Rectal smooth muscle tissue (tissue), 1 donor: ENCODE data around the gene GRIA1.

Experiments
- H3K27ac ChIP-seq: one replicate; pipeline ENCODE4 v1.7.0; 2013; ENCODE audit warnings: low read depth, low read length, inconsistent platforms
- H3K27me3 ChIP-seq: one replicate; pipeline ENCODE4 v1.7.0; 2013; ENCODE audit warnings: low read length; ENCODE audit not compliant: control insufficient read depth, insufficient read depth
- H3K36me3 ChIP-seq: one replicate; pipeline ENCODE4 v1.7.0; 2013; ENCODE audit warnings: low read length; ENCODE audit not compliant: control insufficient read depth, insufficient read depth
- H3K4me1 ChIP-seq: one replicate; pipeline ENCODE4 v1.7.0; 2013; ENCODE audit warnings: low read length; ENCODE audit not compliant: control insufficient read depth, insufficient read depth
- H3K4me3 ChIP-seq: one replicate; pipeline ENCODE4 v1.7.0; 2013; ENCODE audit warnings: low read length
- H3K9ac ChIP-seq: one replicate; pipeline ENCODE4 v1.7.0; 2013; ENCODE audit warnings: low read length

The GRIA1 gene

DNA sequence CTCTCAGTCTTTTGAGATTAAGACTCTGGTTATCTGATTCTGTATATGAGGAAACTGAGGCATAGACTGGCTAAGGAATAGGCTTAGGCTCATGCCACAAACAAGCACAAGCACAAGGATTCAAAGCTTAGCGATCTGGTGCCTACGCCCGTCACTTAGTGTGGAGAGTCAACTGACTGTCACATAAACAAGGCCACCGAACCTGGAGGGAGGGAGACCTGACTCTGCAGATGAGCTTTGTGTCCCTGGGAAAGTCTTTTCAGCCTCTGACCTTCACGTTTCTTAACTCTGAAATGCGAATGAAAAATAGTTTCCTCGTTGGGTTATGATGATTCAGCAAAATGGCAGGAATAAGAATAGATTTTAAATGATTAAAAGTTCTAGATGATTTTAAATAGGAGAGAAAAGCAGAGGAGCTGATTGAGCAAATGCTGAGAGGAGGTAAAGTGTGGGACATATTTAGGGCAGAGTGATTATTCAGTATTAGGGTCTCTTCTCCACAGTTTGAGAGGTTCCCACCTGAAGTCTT, 135.4 kb downstream of the GRIA1 start:
- H3K4me1 ChIP-seq, result no peaks in the 10 kb centered on the region
- H3K27ac ChIP-seq, result no peak overlapping the region
- no peaks in the 10 kb centered on the region for H3K27me3 ChIP-seq
- no peaks in the 10 kb centered on the region for H3K36me3 ChIP-seq
- no peak overlapping the region for H3K4me3 ChIP-seq
- H3K9ac ChIP-seq, result no peak overlapping the region

DNA sequence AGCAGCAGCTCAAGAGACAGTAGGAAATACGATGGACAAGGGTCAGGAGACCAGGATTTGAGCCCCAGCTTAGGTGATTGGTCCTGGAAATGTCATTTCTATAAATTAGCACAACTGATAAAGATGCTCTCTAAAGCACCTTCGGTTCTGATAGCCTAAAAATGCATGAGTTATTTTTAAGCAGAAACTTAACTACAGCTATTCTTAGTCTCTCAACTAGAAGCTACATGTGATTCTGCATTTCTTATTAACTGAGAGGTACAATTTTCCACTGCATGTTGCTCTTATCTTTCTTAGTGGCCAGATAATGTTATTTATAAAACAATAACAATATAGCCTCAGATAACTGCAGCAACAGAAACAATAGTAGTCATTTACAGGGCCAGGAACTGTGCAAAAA, 136.4 kb downstream of the GRIA1 start:
- no peak overlapping the region for H3K27ac ChIP-seq
- no peaks in the 10 kb centered on the region for H3K27me3 ChIP-seq
- no peak overlapping the region for H3K4me3 ChIP-seq
- no peaks in the 10 kb centered on the region for H3K36me3 ChIP-seq
- H3K9ac ChIP-seq, result no peak overlapping the region
- H3K4me1 ChIP-seq, result no peaks in the 10 kb centered on the region

DNA sequence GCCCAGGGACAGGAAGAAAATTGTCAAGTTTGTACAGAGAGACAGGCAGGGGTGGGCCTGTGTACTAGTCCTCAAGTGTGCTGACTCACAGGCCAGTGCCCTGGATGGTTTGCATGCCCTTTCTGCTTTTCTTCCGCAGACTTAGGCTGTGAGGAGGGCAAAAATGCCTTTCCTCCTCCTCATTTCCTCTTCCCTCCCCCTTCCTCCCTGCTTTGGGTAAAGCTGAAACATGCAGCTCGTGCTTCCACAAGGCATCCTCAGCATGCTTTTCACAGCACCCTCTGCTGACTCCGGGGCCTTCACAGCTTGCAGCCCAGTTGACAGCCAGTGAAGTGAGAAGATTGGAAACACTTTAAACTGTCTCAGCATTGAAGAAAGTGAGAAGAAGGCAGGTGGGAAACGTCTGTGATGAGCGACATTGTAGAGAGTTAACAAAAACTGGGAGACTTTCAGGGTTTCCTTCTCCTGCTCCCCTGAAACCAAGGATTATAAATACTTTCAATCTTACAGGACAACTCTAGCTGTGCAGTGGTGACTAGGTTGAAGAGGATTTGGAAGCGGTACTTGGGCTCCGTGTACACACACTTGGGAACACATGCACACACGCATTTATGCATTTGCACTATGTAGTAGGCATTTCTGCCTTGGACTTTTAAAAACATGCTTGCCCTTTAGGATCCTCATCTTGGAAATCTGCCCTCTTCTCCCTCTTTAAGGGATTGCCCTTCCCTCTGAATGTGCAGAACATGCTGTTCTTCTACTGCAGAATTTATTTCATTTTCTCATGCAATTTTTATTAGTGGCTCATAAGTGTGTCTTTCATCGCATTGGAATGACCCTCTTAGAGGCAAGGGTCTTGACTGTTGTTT, 138.8 kb downstream of the GRIA1 start:
- no peak overlapping the region for H3K9ac ChIP-seq
- no peaks in the 10 kb centered on the region for H3K36me3 ChIP-seq
- no peaks in the 10 kb centered on the region for H3K27me3 ChIP-seq
- no peaks in the 10 kb centered on the region for H3K4me1 ChIP-seq
- H3K4me3 ChIP-seq, result no peak overlapping the region
- no peak overlapping the region for H3K27ac ChIP-seq

DNA sequence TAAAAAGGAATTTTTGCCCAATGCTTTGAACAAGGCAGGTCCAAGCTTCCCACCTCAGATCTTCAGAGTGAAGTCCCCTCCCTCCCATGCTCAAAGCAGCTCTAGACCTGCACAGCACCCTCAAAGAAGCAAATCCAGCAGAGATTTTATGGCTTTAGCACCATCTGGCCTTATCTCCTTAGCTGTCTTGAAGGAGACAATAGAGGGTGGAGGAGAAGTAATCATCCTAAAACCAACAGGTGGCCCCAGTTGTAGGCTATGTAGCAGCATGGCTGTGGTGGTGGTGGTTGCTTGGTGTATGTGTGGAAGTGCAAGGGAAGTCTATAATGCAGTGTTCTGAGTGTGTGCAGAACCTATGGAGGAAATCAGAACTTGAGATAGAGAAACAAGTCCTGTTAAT, 140.1 kb downstream of the GRIA1 start:
- Histone ChIP-seq H3K4me3 (no peak overlapping the region), H3K27me3 (no peaks in the 10 kb centered on the region), H3K4me1 (no peaks in the 10 kb centered on the region), H3K27ac (no peak overlapping the region), H3K36me3 (no peaks in the 10 kb centered on the region), H3K9ac (no peak overlapping the region)

GRCh38 chr5:153632748-153633290, 142.3 kb downstream of the GRIA1 start:
- no peak overlapping the region for H3K4me3 ChIP-seq
- no peaks in the 10 kb centered on the region for H3K4me1 ChIP-seq
- H3K27me3 ChIP-seq, result no peaks in the 10 kb centered on the region
- no peaks in the 10 kb centered on the region for H3K36me3 ChIP-seq
- H3K27ac ChIP-seq, result no peak overlapping the region
- H3K9ac ChIP-seq, result no peak overlapping the region

DNA sequence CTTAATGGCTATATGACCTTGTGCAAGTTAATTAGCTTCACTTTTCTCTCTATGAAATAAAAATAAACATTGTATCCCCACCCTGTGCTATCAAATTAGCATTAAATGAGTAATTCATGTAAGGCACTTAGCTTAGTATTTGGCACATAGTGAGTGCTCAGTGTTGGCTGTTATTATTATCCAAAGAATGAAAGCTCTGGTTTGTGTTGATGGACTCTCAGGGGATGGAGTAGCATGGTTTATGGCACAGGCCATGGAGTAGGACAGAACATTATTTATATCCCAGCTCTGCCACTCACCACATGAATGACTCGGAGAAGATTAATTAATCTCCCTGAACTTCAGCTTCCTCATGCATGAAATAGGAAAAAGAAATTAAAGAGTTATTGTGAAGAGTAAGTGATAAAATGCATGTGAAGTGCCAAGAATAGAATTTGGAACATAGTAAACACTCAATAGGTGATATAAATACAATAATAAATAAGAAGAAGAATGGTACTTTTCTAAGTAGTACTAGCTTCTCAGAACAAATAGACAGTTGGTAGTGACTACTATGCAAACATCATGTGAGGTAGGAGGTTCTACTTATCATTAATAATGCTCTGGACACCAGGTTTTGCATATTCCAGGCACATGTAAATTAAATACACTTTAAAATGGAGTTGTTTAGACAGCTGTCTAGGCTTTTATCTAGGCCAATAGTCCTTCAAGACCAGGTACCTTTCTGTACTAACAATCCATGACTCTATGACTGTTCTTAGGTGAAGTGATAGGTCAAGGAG, 146.4 kb downstream of the GRIA1 start:
- no peak overlapping the region for H3K9ac ChIP-seq
- no peaks in the 10 kb centered on the region for H3K27me3 ChIP-seq
- H3K27ac ChIP-seq, result no peak overlapping the region
- H3K4me3 ChIP-seq, result no peak overlapping the region
- H3K36me3 ChIP-seq, result no peaks in the 10 kb centered on the region
- H3K4me1 ChIP-seq, result no peaks in the 10 kb centered on the region

GRCh38 chr5:153640293-153640692, 149.8 kb downstream of the GRIA1 start:
- H3K4me3 ChIP-seq, result no peak overlapping the region
- no peaks in the 10 kb centered on the region for H3K36me3 ChIP-seq
- H3K4me1 ChIP-seq, result no peaks in the 10 kb centered on the region
- no peaks in the 10 kb centered on the region for H3K27me3 ChIP-seq
- no peak overlapping the region for H3K9ac ChIP-seq
- H3K27ac ChIP-seq, result no peak overlapping the region

- Histone ChIP-seq H3K4me3 (no peak overlapping the region), H3K9ac (no peak overlapping the region), H3K27ac (no peak overlapping the region), H3K36me3 (no peaks in the 10 kb centered on the region), H3K27me3 (no peaks in the 10 kb centered on the region), H3K4me1 (no peaks in the 10 kb centered on the region)
These were observed 150.8 kb downstream of the GRIA1 start for GRCh38 chr5:153641183-153641688.

DNA sequence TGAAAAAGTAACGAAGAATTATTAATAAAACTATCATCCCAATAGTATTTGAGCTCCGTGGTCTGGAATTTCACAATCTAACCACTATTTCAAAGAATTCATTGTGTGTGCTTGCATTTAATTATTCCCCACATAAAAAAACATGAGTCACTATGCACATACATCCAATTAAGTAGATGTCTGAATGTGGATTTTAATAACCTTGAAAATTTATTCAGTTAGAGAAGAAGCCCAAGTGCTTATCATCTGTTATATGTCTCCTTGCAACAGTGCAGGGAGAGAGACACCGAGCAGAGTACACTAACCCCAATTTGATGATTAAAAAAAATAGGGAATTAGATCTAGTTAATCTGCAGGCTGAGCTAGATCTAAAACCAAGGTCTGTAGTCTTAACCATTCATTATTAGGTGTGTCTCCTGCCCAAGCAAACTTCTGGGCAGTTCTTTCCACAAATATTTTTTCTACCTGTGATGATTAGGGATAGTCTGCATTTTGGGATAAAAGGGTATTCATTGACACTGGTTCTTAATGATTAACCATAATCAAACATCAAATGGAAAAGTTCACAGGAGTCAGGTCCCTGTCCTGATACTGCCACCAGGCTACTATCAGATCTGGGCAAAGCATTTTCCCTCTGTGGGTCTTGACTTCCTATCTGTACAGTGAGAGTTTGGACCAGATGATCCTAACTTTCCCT, 164.2 kb downstream of the GRIA1 start:
- no peaks in the 10 kb centered on the region for H3K27me3 ChIP-seq
- no peak overlapping the region for H3K27ac ChIP-seq
- no peaks in the 10 kb centered on the region for H3K36me3 ChIP-seq
- no peak overlapping the region for H3K4me3 ChIP-seq
- H3K9ac ChIP-seq, result no peak overlapping the region
- H3K4me1 ChIP-seq, result no peaks in the 10 kb centered on the region

- H3K36me3 ChIP-seq, result no peaks in the 10 kb centered on the region
- no peaks in the 10 kb centered on the region for H3K4me1 ChIP-seq
- no peak overlapping the region for H3K9ac ChIP-seq
- H3K27me3 ChIP-seq, result no peaks in the 10 kb centered on the region
- no peak overlapping the region for H3K27ac ChIP-seq
- H3K4me3 ChIP-seq, result no peak overlapping the region
These were observed 164.7 kb downstream of the GRIA1 start for GRCh38 chr5:153655201-153655510.

DNA sequence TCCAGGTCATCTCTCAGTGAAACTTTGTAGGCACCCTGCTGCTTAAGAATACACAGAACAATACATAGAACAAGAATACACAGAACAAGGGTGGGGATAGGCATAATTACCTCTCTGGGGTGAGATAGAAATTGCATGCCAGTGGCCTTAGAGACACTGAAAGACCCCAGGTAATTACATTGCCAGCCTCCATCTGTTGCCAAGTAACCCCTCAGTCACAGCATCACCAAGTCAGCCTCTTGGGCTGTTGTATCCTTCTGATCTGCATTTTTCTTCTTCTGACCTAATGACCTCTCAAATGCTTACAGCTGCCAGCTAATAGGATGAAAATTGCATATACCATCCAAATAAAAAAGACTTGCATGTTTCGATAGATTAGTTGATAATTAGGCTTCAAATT, 167.7 kb downstream of the GRIA1 start:
- no peaks in the 10 kb centered on the region for H3K27me3 ChIP-seq
- no peak overlapping the region for H3K27ac ChIP-seq
- no peak overlapping the region for H3K9ac ChIP-seq
- no peaks in the 10 kb centered on the region for H3K36me3 ChIP-seq
- no peaks in the 10 kb centered on the region for H3K4me1 ChIP-seq
- H3K4me3 ChIP-seq, result no peak overlapping the region

- Histone ChIP-seq H3K4me1 (no peaks in the 10 kb centered on the region), H3K9ac (no peak overlapping the region), H3K36me3 (no peaks in the 10 kb centered on the region), H3K4me3 (no peak overlapping the region), H3K27me3 (no peaks in the 10 kb centered on the region), H3K27ac (no peak overlapping the region)
These were observed 168.1 kb downstream of the GRIA1 start for GRCh38 chr5:153658606-153659005.
